Nephron (organoid): ENCODE data around the gene MEGF6.
A peak's percentile ranks its signal among the peaks of the same experiment; 100 is the strongest.

Experiments used
- H3K27ac Mint-ChIP-seq, 3 experiments: 2 replicates each; pipeline ENCODE4 v1.8.0; 2020; ENCODE audit warnings: mixed read lengths in 3 of 3, mild to moderate bottlenecking in 2 of 3, moderate library complexity in 1 of 3
- H3K27me3 Mint-ChIP-seq: 2 replicates; pipeline ENCODE4 v1.8.0; 2021; ENCODE audit warnings: low read depth, mild to moderate bottlenecking, moderate library complexity, mixed read lengths
- H3K36me3 Mint-ChIP-seq: 2 replicates; pipeline ENCODE4 v1.8.0; 2020; ENCODE audit warnings: low read depth, mixed read lengths
- H3K4me1 Mint-ChIP-seq: 2 replicates; pipeline ENCODE4 v1.8.0; 2020; ENCODE audit warnings: mixed read lengths
- H3K4me3 Mint-ChIP-seq, 3 experiments: 2 replicates each; pipeline ENCODE4 v1.8.0; 2020; ENCODE audit warnings: mild to moderate bottlenecking in 3 of 3, mixed read lengths in 3 of 3, moderate library complexity in 2 of 3
- H3K9me3 Mint-ChIP-seq: 2 replicates; pipeline ENCODE4 v1.8.0; 2020; ENCODE audit warnings: mixed read lengths
- TF ChIP-seq, protein P1 (sequence below), 3 experiments: fragments of 200-600 bp; sonication (generic); IDR thresholded peaks; one replicate each; pipeline ENCODE4 v1.5.0; 2021; ENCODE audit warnings: antibody characterized with exemption in 3 of 3; ENCODE audit not compliant: unreplicated experiment in 3 of 3

The MEGF6 gene

DNA sequence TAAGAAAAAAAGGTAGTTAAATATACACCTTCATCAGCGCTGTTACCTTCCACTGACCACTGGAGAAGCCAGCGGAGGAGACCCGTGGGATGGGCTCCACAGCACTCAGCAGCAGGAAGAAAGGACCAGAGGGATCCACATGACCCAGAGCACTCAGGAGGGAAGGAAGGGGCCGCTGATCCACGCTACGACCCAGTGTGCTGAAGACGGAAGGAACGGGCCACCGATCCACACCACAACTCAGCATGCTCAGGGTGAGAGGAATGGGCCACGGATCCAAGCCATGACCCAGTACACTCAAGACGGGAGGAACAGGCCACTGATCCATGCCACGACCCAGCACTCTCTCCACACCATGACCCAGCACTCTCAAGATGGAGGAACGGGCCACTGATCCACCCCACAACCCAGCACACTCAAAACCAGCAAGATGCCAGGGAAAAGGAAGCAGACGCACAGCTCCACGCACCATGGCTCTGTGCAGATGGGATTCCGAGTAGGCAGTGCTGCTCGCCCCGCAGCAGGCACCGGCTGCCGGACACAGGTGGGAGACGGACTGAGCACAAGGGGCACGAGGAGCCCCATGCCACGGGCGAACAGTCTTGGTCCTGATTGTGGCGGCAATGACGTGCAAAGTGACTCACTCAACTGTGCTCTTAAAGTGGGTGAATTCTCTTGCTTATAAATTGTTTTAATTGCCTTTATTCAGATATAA is 29.9 kb upstream of the MEGF6 start:
- Mint-ChIP-seq H3K9me3 (no peaks in the 10 kb centered on the region), H3K27ac (no peak overlapping the region), H3K4me1 (peaks cover 9% of the 10 kb centered on the region), H3K36me3 (peaks cover 43% of the 10 kb centered on the region), H3K27me3 (no peaks in the 10 kb centered on the region), H3K4me3 (no peak overlapping the region)
- TF ChIP-seq, protein P1, sequence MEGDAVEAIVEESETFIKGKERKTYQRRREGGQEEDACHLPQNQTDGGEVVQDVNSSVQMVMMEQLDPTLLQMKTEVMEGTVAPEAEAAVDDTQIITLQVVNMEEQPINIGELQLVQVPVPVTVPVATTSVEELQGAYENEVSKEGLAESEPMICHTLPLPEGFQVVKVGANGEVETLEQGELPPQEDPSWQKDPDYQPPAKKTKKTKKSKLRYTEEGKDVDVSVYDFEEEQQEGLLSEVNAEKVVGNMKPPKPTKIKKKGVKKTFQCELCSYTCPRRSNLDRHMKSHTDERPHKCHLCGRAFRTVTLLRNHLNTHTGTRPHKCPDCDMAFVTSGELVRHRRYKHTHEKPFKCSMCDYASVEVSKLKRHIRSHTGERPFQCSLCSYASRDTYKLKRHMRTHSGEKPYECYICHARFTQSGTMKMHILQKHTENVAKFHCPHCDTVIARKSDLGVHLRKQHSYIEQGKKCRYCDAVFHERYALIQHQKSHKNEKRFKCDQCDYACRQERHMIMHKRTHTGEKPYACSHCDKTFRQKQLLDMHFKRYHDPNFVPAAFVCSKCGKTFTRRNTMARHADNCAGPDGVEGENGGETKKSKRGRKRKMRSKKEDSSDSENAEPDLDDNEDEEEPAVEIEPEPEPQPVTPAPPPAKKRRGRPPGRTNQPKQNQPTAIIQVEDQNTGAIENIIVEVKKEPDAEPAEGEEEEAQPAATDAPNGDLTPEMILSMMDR (IDR thresholded peaks at IDR 0.05; ENCODE audit: unreplicated experiment in 3 of 3) = no peak

DNA sequence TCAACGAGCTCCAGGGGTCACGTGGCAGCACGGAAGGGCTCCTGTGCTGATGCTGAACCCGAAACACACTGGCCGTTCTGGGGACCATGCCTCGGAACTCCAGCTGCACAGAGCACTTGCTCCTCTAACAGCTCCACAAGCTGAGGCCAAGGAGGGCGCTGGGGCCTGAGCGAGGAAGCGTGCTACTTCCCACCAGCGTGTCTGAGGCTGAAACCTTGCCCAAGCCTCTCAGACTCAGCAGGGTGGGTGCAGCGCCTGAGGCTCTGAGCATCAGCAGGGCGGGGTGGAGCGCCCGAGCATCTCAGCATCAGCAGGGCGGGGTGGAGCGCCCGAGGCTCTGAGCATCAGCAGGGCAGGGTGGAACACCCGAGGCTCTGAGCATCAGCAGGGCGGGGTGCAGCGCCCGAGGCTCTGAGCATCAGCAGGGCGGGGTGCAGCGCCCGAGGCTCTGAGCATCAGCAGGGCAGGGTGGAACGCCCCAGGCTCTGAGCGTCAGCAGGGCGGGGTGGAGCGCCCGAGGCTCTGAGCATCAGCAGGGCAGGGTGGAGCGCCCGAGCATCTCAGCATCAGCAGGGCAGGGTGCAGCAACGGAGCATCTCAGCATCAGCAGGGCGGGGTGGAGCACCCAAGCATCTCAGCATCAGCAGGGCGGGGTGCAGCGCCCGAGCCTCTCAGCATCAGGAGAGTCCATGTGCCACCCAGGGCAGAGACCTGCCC is 29.0 kb upstream of the MEGF6 start:
- Mint-ChIP-seq H3K27me3 (no peaks in the 10 kb centered on the region), H3K4me3 (no peak overlapping the region), H3K36me3 (peaks cover 42% of the 10 kb centered on the region), H3K9me3 (no peaks in the 10 kb centered on the region), H3K4me1 (peaks cover 9% of the 10 kb centered on the region), H3K27ac (no peak overlapping the region)
- TF ChIP-seq, protein P1 (IDR thresholded peaks at IDR 0.05; ENCODE audit: unreplicated experiment in 3 of 3) = no peak

DNA sequence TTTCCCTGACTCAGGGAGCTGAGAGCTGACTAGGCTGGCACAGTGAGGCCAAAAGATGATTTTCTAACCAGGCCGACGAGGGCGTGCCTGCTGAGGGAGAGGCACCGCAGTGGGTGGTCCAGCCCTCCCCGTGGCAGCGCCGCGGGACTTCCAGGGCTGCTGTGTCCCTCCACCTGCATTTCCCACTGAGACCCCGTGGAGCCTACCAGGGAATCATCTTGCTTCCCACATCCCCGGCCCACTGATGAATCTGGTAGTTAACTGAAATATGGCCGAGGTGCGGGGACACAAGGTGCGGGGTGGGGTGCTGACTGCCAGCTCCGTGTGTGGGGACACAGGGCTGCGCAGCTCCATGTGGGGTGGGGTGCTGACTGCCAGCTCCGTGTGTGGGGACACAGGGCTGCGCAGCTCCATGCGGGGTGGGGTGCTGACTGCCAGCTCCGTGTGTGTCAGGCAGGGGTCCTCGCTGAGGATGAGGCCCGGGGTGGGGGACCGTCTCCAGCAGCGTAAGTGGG is 28.1 kb upstream of the MEGF6 start:
- no peak overlapping the region for H3K4me3 Mint-ChIP-seq
- peaks cover 43% of the 10 kb centered on the region for H3K36me3 Mint-ChIP-seq
- H3K9me3 Mint-ChIP-seq = no peaks in the 10 kb centered on the region
- TF ChIP-seq, protein P1 (IDR thresholded peaks at IDR 0.05; ENCODE audit: unreplicated experiment in 3 of 3) = no peak
- no peaks in the 10 kb centered on the region for H3K27me3 Mint-ChIP-seq
- H3K27ac Mint-ChIP-seq = no peak overlapping the region
- peaks cover 9% of the 10 kb centered on the region for H3K4me1 Mint-ChIP-seq

DNA sequence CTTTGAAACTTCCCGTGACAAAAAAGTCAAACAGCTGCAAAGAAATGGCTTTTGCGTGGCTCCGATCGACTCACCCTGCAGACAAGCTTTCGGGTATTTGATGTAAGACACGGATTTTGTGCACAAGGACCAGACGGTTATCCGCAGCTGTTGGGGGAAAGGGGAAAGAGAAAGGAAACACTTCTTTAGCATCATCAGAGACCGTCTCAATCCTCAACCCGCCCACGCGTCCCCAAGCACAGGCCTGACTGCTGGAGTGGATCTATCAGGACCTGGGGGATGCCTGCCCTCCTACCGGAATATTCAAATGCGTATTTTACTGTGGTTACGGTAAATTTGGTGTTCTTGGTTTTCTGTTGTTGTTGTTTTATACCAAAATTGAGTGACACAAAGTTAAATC is 27.4 kb upstream of the MEGF6 start:
- Mint-ChIP-seq H3K27me3 (no peaks in the 10 kb centered on the region), H3K27ac (peak overlapping the region in 1 of 3 experiments; percentile 19), H3K4me1 (peaks cover 9% of the 10 kb centered on the region), H3K36me3 (peaks cover 43% of the 10 kb centered on the region), H3K9me3 (no peaks in the 10 kb centered on the region), H3K4me3 (no peak overlapping the region)
- TF ChIP-seq, protein P1 (IDR thresholded peaks at IDR 0.05; ENCODE audit: unreplicated experiment in 3 of 3) = no peak

DNA sequence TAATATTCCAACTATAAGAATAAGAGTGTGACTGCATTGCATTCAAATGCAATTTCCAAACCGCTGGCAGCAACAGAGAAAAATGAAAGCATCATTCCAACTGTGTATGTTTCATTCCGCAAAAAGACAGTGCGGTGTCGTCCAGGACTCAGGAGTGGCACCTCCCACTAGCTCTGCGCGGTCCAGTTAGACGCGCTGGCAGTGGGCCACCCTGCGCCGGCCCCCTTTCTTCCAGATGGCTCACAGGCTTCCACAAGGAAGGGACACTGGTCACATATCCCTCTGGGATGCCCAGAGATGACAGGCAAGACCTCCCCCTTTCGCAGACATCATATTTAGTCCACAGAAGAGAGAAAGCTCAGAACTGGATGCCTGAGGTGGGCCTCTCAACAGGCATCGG is 26.7 kb upstream of the MEGF6 start:
- H3K4me1 Mint-ChIP-seq = peaks cover 9% of the 10 kb centered on the region
- H3K36me3 Mint-ChIP-seq = peaks cover 45% of the 10 kb centered on the region
- no peak overlapping the region for H3K4me3 Mint-ChIP-seq
- H3K27ac Mint-ChIP-seq = no peak overlapping the region
- no peaks in the 10 kb centered on the region for H3K9me3 Mint-ChIP-seq
- TF ChIP-seq, protein P1 (IDR thresholded peaks at IDR 0.05; ENCODE audit: unreplicated experiment in 3 of 3) = no peak
- H3K27me3 Mint-ChIP-seq = no peaks in the 10 kb centered on the region
